ENCODE measurements around the gene KIF13A. TPM values are rescaled to one million over a fixed set of nuclear protein-coding genes. Genes with fewer than 3 reads are reported as not detected.

Gene KIF13A
- total RNA-seq, 3 donors from 2014 or later = 40.0 to 60.4 (median 49.6) TPM

DNA sequence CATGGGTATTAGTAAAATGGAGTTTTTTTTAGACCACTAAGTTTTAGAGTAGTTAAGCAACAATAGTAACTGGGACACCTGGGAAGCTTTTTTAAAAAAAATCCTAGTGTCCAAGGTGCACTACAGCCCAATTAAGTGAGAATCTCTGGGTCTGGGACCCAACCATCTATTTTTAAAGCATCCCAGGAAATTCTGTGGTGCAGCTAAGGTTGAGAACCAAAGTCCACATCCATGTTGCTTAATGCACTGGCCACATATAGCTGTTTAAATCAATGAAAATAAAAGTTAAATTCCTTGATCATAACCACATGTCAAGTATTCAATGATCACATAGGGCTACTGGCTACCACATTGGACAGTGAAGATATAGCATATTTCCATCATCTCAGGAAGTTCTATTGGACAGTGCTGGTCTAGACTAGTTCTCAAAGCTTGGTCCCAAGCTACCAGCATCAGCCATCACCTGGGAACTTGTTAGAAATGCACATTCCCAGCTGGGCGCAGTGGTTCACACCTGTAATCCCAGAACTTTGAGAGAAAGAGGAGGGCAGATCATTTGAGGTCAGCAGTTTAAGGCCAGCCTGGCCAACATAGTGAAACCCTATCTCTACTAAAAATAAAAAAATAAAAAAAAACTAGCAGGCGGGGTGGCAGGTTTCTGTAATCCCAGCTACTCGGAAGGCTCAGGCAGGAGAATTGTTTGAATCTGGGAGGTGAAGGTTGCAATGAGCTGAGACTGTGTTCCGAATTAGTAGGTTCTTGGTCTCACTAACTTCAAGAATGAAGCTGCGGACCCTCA lies 12.7 kb downstream of the KIF13A start:
- peaks cover 0 to 3% of the 10 kb centered on the region in 2 donors for H3K4me1 ChIP-seq
- H3K9me3 ChIP-seq = no peaks in the 10 kb centered on the region
- DNase-seq (ENCODE audit: low spot score in 2 of 2) = no peak
- intact Hi-C loops (cut with DNase I; ENCODE audit: low total_unique reads) = no loop called here
- no peaks in the 10 kb centered on the region for H3K36me3 ChIP-seq
- TF ChIP-seq POLR2A (IDR thresholded peaks at IDR 0.05) (no peak), POLR2AphosphoS5 (IDR thresholded peaks at IDR 0.05) (no peak)
- TF ChIP-seq, protein P1, sequence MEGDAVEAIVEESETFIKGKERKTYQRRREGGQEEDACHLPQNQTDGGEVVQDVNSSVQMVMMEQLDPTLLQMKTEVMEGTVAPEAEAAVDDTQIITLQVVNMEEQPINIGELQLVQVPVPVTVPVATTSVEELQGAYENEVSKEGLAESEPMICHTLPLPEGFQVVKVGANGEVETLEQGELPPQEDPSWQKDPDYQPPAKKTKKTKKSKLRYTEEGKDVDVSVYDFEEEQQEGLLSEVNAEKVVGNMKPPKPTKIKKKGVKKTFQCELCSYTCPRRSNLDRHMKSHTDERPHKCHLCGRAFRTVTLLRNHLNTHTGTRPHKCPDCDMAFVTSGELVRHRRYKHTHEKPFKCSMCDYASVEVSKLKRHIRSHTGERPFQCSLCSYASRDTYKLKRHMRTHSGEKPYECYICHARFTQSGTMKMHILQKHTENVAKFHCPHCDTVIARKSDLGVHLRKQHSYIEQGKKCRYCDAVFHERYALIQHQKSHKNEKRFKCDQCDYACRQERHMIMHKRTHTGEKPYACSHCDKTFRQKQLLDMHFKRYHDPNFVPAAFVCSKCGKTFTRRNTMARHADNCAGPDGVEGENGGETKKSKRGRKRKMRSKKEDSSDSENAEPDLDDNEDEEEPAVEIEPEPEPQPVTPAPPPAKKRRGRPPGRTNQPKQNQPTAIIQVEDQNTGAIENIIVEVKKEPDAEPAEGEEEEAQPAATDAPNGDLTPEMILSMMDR (IDR thresholded peaks at IDR 0.05) = no peak
- H3K27me3 ChIP-seq = no peaks in the 10 kb centered on the region
- H3K27ac ChIP-seq = no peak overlapping the region
- no peak overlapping the region for H3K4me3 ChIP-seq

DNA sequence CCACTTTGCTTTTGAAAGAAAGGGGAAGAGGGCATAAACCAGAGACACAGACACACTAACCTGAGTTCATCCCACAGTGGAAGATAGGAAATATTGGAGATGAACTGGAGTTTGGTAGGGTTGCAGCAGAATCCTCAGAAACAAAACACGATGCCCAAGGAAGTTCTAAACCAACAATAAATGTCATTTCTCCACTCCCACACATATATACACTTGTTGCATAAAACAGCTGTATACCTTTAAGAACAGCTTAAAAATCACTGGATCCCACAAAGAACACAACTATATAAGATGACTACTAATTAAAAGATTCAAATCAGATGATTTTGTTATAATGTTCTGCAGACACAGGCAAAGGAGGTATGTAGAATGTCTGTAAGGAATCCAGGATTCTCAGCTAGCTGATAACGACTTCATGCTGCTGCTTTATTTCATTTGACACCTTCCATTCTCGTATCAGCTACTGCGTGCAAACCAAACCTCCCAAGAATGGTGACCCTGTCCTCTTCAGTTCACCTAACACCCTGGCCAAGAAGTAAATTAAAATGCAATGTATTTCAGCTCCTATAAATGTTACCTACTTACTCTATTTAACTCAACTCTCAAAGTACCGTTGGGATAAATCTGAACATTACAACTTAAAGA lies 14.3 kb downstream of the KIF13A start:
- intact Hi-C loops (cut with DNase I; ENCODE audit: low total_unique reads) = no loop called here
- peaks cover 0 to 3% of the 10 kb centered on the region in 2 donors for H3K4me1 ChIP-seq
- no peak overlapping the region for H3K4me3 ChIP-seq
- TF ChIP-seq POLR2AphosphoS5 (IDR thresholded peaks at IDR 0.05) = no peak
- TF ChIP-seq POLR2A (IDR thresholded peaks at IDR 0.05) = no peak
- TF ChIP-seq, protein P1 (IDR thresholded peaks at IDR 0.05) = no peak
- H3K9me3 ChIP-seq = no peaks in the 10 kb centered on the region
- H3K36me3 ChIP-seq = no peaks in the 10 kb centered on the region
- DNase-seq (ENCODE audit: low spot score in 2 of 2) = no peak
- H3K27me3 ChIP-seq = no peaks in the 10 kb centered on the region
- peak overlapping the region in 1 of 2 donors; percentile 35 for H3K27ac ChIP-seq

DNA sequence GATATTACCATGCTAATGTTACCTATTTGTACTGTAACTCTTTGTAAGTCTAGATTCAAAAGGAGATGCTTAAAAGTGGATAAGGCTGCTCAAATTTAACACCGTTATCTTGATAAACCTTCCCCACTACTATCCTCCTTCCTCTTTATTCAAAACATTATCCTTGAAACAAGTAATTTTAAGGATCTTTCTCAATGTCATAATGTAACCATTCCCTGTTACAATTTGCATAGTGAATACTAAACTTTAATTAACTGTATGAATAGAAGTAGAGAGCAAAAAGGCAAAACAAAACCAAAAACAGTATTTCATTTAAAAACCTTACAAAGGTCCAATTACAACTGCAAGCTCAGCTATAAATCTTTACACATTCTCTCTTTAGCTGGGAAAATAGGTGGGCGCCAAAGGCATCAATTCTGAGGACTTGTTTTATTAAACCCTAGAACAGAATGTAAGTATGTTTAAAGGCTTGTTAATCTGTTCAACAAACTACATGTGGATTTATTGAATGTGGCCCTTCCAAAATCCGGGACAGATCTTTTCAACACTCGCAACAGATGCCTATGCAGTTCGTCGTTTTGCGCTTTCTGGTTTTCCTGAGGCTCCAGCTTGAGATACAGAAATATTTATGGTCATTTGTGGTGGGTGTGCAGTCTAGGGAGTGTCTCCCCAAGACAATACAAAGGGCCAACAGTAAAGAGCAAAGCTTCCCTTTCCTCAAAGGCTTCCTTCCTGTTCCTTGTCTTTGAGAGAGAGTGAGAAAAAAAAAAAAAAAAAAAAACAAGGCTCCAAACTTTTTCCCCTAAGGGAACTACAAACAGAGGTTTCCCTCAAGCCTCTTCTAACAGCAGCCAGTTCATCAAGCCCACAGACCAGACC lies 15.1 kb downstream of the KIF13A start:
- H3K36me3 ChIP-seq = no peaks in the 10 kb centered on the region
- H3K9me3 ChIP-seq = no peaks in the 10 kb centered on the region
- no peak for TF ChIP-seq POLR2AphosphoS5 (IDR thresholded peaks at IDR 0.05)
- no peaks in the 10 kb centered on the region for H3K27me3 ChIP-seq
- peak overlapping the region in 1 of 2 donors; percentile 35 for H3K27ac ChIP-seq
- peaks cover 0 to 3% of the 10 kb centered on the region in 2 donors for H3K4me1 ChIP-seq
- intact Hi-C loops (cut with DNase I; ENCODE audit: low total_unique reads) = no loop called here
- peak overlapping the region in 1 of 3 donors; percentile 19 for H3K4me3 ChIP-seq
- DNase-seq (ENCODE audit: low spot score in 2 of 2) = no peak

DNA sequence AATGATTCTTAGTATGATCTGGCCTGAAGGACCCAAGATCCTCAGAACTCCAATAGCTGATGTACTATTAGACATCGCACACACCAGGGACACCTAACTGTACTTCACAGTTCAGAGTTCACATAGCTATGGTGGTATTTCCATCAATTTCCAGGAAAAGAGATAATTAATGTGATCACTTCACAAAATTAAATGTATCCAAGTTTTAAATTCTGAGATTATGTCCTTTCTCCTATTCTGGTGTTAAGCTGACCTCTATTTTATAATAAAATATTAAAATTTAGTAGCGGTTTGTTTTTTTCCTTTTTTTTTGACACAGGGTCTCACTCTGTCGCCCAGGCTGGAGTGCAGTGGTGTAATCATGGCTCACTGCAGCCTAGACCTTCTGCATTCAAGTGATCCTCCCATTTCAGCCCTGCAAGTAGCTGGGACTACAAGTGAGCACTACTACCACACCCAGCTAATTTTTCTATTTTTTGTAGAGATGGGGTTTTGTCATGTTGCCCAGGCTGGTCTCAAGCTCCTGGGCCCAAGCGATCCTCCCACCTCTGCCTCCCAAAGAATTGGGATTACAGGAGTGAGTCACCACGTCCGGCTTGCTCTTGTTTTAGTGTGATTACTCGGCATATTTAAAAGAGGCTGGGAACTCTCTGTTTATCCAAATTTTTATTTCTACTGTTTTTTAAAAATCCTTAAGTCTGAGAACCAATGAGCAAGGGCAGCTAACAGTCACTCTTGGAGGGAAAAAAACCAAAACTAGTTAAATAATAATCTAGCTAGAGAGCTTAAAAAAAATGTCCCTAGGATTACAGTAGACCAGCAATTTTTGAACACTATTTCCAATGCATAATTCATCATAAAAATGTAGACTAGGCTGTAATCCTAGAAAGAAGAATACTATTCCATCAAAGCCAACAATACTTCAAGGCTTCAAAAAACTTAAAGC lies 16.0 kb downstream of the KIF13A start:
- Histone ChIP-seq H3K27me3 (no peaks in the 10 kb centered on the region), H3K9me3 (no peaks in the 10 kb centered on the region), H3K27ac (peak overlapping the region in 1 of 2 donors; percentile 14), H3K4me3 (no peak overlapping the region), H3K36me3 (no peaks in the 10 kb centered on the region), H3K4me1 (peaks cover 0 to 3% of the 10 kb centered on the region in 2 donors)
- TF ChIP-seq POLR2AphosphoS5 (IDR thresholded peaks at IDR 0.05) (no peak), POLR2A (IDR thresholded peaks at IDR 0.05) (no peak)
- TF ChIP-seq, protein P1 (IDR thresholded peaks at IDR 0.05) = no peak
- no peak for DNase-seq (ENCODE audit: low spot score in 2 of 2)
- intact Hi-C loops (cut with DNase I; ENCODE audit: low total_unique reads) = no loop called here

All from breast epithelium (tissue), 4 donors.